Effector memory CD4-positive, alpha-beta T cell (primary cell): ENCODE data around the gene TMCC1.
"Not testable (repeated sequence)": the region's sequence is repeated elsewhere in the genome, so short reads cannot be mapped to it uniquely, and the experiment has no call there.

Experiments used
- DNase-seq, 3 donors: peaks; one replicate each; pipeline ENCODE4 v3.0.0-alpha.2; 2020
- H3K27ac ChIP-seq: 2 replicates; pipeline ENCODE4 v1.7.0; 2013; ENCODE audit warnings: mild to moderate bottlenecking, low read length, moderate library complexity; ENCODE audit not compliant: insufficient read depth, poor library complexity, severe bottlenecking
- H3K27me3 ChIP-seq: replicated peaks from 2 replicates; pipeline ENCODE4 v1.7.0; 2013; ENCODE audit warnings: mild to moderate bottlenecking, low read length; ENCODE audit not compliant: insufficient read depth, control insufficient read depth, poor library complexity, severe bottlenecking
- H3K36me3 ChIP-seq: 2 replicates; pipeline ENCODE4 v1.7.0; 2013; ENCODE audit warnings: mild to moderate bottlenecking, low read length, moderate library complexity; ENCODE audit not compliant: control insufficient read depth, insufficient read depth
- H3K4me1 ChIP-seq: 2 replicates; pipeline ENCODE4 v1.7.0; 2013; ENCODE audit warnings: low read length, mild to moderate bottlenecking; ENCODE audit not compliant: control insufficient read depth, insufficient read depth, poor library complexity, severe bottlenecking
- H3K4me3 ChIP-seq: 2 replicates; pipeline ENCODE4 v1.7.0; 2013; ENCODE audit warnings: low read length, low read depth, mild to moderate bottlenecking; ENCODE audit not compliant: insufficient read depth, poor library complexity, severe bottlenecking
- H3K9me3 ChIP-seq: 2 replicates; pipeline ENCODE4 v1.7.0; 2013; ENCODE audit warnings: mild to moderate bottlenecking, low read length, moderate library complexity; ENCODE audit not compliant: control insufficient read depth

Gene TMCC1

DNA sequence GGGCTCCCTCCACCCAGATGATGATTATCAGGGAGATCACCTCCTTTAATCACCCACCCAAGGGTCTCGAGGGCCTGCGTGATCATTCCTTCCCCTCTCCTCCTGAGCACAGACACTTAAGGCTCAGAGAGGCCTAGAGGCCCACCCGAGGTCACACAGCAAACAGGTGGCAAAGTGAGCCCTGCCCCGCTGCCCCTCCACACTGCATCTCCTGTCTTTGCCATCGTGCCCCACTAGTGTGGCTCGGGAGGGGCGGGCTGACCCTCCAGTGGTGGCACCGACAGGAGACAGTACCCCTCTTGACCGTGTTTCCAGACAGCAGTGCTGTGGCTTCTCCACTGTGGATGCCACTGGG lies 282.1 kb downstream of the TMCC1 start:
- Histone ChIP-seq H3K9me3 (no peaks in the 10 kb centered on the region), H3K4me3 (no peak overlapping the region), H3K36me3 (no peaks in the 10 kb centered on the region), H3K4me1 (peaks cover 3% of the 10 kb centered on the region), H3K27me3 (no peaks in the 10 kb centered on the region), H3K27ac (no peak overlapping the region)
- DNase-seq = no peak

GRCh38 chr3:129610794-129611445 lies 282.6 kb downstream of the TMCC1 start:
- not testable (repeated sequence) for H3K4me1 ChIP-seq, DNase-seq, H3K27me3 ChIP-seq, H3K9me3 ChIP-seq, H3K27ac ChIP-seq, H3K36me3 ChIP-seq, H3K4me3 ChIP-seq

DNA sequence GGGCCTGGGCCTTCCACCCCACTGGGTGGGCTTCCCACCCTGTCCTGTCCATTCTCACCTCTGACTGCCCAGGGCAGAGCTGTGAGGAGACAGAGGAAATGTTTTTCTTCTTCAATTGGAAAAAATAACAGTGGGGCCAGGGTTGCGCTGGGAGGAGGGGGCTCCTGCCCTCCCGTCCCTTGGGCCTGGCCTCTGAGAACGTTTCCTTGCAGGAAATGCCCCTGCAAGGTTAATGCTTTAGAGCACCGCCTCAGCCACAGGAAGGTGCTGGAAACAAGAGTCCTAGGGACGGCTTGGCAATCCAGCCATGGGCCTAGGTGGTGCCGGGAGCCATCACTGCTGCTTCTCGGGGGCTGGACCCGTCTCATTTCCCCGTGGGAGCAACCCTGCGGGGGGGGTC lies 283.2 kb downstream of the TMCC1 start:
- no peak for DNase-seq
- peaks cover 11% of the 10 kb centered on the region for H3K4me1 ChIP-seq
- H3K27me3 ChIP-seq = no peaks in the 10 kb centered on the region
- H3K36me3 ChIP-seq = no peaks in the 10 kb centered on the region
- no peak overlapping the region for H3K27ac ChIP-seq
- no peaks in the 10 kb centered on the region for H3K9me3 ChIP-seq
- no peak overlapping the region for H3K4me3 ChIP-seq

DNA sequence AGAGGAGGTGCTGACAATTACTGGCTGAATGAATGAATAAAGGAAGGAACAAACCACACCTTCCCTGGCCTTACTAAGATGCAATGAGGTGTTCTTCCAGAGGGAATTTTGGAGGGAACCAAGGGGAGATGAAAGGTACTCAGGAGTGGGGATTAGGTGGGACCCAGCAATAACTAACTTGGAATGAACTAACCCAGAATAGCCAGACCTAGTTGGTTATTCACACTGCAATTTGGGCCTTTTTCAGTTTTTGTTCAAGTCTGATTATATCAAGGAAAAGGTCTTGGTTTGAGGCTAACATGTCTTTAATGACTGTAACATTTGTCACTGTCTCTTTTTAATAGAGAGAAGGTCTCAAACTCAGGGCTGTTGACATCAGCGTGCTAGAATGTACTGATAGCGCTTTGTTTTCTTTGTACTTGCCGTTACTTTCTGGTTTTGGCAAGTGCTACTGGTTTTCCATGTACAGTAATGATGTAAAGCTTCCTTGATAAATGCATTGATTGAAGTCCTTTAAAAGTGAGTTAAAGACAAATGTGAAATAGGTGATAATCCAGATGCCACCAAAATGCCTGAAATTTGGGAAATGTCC lies 283.8 kb downstream of the TMCC1 start:
- Histone ChIP-seq H3K36me3 (no peaks in the 10 kb centered on the region), H3K27ac (no peak overlapping the region), H3K4me1 (peaks cover 11% of the 10 kb centered on the region), H3K9me3 (no peaks in the 10 kb centered on the region), H3K27me3 (no peaks in the 10 kb centered on the region), H3K4me3 (no peak overlapping the region)
- DNase-seq = no peak

DNA sequence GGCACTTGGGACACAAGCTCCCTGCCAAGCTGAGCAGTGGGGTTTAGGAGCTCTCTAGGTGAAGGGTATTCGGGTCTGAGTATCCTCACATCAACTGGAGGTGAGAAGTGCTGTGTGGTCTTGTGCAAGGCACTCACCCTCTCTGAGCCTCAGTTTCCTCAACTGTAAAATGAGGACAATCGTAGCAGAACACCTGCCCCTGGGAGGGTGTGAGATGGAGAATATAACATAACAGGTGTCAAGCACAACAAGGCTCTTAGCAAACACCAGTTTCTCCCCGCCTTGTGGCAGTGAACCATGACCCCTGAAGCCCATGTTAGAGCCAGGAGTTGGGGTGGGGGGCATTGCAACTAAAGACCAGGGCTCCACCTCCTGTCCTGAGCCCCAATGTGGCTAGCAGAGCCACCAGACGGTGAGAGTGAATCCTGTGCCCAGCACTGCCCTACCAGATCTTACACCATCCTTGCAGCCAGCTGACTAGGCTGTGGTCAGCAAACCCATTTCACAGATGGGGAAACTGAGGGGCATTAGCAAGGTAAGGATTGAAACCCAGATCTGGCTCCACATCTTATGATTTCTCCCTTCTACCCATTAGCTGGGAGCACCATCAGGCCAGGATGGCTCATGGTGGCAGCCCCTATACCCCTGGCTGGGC lies 284.4 kb downstream of the TMCC1 start:
- Histone ChIP-seq H3K9me3 (no peaks in the 10 kb centered on the region), H3K27ac (no peak overlapping the region)

DNA sequence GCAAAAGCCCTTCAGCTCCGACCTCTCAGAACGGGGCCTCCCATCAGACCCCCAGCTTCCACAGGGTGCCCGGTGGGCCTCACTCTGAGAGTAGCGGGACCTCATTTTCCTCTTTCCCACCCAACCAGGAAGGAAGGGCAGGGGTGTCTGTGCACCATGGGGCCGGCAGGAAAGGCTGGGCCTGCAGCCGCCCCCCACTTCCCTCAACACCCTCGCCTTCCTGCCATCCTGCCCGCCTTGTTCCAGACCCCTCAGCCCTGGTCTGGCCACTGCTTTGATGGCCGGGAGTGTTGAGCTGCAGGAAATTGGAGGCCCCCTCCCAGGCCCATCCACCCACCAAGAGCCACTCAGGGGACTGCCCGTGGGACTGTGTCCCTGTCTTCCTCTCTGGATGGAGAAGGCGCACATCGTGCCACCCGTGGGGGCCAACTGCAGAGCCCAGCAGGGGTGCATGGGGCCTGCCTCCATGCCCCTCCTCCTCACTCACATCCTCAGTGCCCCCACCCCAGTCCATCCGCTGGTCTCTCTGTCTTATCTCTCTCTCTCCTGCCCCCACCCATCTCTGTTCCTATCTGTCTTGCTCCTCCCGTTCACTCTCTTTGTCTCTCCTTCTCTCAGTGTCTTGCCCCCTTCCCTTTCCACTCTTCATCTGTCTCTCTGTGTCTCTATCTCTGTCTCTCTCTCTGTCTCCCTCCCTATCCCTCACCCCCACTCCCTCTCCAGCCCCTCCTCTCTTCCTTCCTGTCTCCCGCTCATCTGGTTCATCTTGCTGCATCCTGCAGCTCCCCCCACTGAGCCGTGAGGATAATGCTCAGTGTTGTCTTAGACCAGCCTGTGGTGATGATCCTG lies 285.2 kb downstream of the TMCC1 start:
- no peak overlapping the region for H3K4me3 ChIP-seq
- no peaks in the 10 kb centered on the region for H3K27me3 ChIP-seq
- no peak for DNase-seq
- peaks cover 14% of the 10 kb centered on the region for H3K4me1 ChIP-seq
- H3K27ac ChIP-seq = no peak overlapping the region
- no peaks in the 10 kb centered on the region for H3K36me3 ChIP-seq
- no peaks in the 10 kb centered on the region for H3K9me3 ChIP-seq

More for the DNA sequence above, 284.4 kb downstream of the TMCC1 start:
- H3K4me1 ChIP-seq = peaks cover 13% of the 10 kb centered on the region
- no peak for DNase-seq
- H3K27me3 ChIP-seq = no peaks in the 10 kb centered on the region
- no peaks in the 10 kb centered on the region for H3K36me3 ChIP-seq
- H3K4me3 ChIP-seq = no peak overlapping the region

GRCh38 chr3:129607391-129608068 lies 286.0 kb downstream of the TMCC1 start:
- H3K27me3 ChIP-seq = no peaks in the 10 kb centered on the region

DNA sequence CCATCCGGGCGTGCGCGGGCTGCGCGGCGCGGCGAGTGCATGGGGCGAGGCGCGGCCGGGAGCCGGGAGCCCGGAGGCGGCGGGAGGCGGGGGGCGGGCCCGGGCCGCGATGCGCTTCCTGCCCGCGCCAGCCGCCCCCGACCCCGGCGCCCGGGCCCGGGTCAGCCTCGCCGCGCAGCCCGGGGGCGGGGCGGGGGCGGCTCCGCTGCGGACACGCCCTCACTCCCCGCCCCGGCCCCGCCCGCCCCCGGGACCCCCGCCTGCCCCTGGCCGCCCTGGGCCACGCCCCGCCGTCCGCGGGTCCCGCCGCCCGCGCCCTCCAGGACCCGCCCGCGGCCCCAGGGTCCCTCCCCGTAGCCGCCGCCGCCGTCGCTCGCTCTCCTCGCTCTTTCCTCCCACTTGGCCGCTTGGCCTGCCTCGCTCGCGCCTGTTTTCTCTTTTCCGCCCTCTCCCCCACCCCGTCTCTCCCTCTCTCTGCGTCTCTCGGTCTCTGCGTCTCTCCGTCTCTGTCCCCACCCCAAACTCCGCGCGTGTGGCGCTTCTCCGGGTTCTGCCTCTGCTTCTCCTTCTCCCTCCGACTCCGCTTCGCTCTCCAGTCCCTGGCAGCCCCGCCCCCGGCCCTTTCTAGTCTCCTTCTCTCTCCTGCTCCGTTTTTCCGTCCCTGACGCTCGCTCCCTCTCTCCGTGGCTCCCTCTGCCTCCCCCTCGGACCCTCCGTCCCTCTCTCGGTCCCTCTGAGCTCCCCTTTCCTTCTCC lies 286.7 kb downstream of the TMCC1 start, which contains the start of gene PLXND1:
PLXND1 (minus strand) TSS at position 41 of the 755 bp plus-strand sequence; CDS start at position 4, 37 bp downstream.
- Histone ChIP-seq H3K4me3 (peak within 1 kb of the TSS; percentile 71), H3K4me1 (peaks cover 14% of the 10 kb centered on the region), H3K36me3 (no peaks in the 10 kb centered on the region), H3K27me3 (no peaks in the 10 kb centered on the region), H3K27ac (peak within 1 kb of the TSS; percentile 25), H3K9me3 (no peaks in the 10 kb centered on the region)
- peak; percentile 48 to 51 (median 49) for DNase-seq

More at GRCh38 chr3:129607391-129608068, 286.0 kb downstream of the TMCC1 start:
- DNase-seq = no peak
- Histone ChIP-seq H3K4me1 (peaks cover 14% of the 10 kb centered on the region), H3K27ac (peak overlapping the region; percentile 25), H3K36me3 (no peaks in the 10 kb centered on the region), H3K9me3 (no peaks in the 10 kb centered on the region), H3K4me3 (peak overlapping the region; percentile 59)
